Cardiac fibroblast (primary cell): ENCODE measurements around the gene PRKCA.

Experiments
- DNase-seq, 2 donors: peaks; one replicate each; pipeline versions ENCODE4 v3.0.0 to v3.0.0-alpha.2; 2010; ENCODE audit warnings: low read depth in 2 of 2
- H3K4me3 ChIP-seq, 2 donors: replicated peaks in 1 of 2; 1 replicate in 1 of 2; 2 replicates in 1 of 2; pipeline ENCODE4 v1.5.1; 2011; ENCODE audit warnings: low read depth in 2 of 2, low read length in 2 of 2, mild to moderate bottlenecking in 2 of 2, moderate library complexity in 1 of 2
- TF ChIP-seq, protein P1 (sequence below): IDR thresholded peaks from one replicate; pipeline ENCODE4 v1.5.1; 2011; ENCODE audit warnings: low read depth, mild to moderate bottlenecking, low read length, inconsistent platforms

PRKCA gene

DNA sequence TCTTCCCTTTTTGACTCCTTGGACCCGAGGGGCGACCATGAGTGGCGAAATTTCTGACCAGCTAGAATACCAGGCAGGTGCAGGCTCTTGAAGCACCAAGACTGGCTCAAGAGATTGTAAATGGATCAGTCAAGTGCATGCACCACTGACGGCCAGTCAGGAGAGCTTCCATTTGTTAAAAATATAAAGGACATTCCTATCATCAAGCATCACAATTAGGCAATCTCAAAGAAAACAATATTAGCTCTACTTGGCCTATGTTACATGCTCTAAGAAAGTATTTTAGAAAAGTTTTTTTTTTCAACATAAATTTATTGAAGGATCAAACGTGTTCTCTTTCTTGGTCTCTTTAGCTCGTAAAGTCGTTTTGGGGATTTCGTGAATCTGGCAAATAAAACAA lies 1.5 kb upstream of the PRKCA start:
- DNase-seq, result peak in 1 of 2 donors; percentile 53
- TF ChIP-seq, protein P1, sequence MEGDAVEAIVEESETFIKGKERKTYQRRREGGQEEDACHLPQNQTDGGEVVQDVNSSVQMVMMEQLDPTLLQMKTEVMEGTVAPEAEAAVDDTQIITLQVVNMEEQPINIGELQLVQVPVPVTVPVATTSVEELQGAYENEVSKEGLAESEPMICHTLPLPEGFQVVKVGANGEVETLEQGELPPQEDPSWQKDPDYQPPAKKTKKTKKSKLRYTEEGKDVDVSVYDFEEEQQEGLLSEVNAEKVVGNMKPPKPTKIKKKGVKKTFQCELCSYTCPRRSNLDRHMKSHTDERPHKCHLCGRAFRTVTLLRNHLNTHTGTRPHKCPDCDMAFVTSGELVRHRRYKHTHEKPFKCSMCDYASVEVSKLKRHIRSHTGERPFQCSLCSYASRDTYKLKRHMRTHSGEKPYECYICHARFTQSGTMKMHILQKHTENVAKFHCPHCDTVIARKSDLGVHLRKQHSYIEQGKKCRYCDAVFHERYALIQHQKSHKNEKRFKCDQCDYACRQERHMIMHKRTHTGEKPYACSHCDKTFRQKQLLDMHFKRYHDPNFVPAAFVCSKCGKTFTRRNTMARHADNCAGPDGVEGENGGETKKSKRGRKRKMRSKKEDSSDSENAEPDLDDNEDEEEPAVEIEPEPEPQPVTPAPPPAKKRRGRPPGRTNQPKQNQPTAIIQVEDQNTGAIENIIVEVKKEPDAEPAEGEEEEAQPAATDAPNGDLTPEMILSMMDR, result no peak
- no peak overlapping the region for H3K4me3 ChIP-seq

DNA sequence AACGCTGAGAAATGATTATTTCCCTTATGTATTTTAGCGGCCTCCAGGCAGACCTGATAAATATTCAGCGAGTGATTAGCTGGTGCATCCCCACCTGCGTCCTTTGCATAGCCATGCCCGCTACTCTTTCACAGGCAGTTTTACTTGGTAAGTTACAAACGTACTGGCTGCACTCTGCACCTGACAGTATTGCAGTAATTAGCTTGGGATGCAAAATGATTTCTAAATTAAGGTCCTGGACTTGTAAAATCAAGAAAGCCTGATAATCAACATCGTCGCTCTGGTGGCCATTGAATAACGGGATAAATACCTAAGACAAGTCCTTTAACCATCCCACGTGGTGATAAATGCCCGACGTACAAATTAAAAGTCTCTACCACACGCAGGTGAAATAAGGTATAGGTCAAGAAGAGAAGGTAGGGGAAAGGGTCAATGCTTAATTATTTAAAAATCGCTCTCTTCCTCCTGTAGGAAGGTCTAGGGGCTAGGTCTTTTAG lies 998 bp upstream of the PRKCA start:
- peak overlapping the region; percentile 79 for H3K4me3 ChIP-seq
- TF ChIP-seq, protein P1, result no peak
- DNase-seq, result no peak

DNA sequence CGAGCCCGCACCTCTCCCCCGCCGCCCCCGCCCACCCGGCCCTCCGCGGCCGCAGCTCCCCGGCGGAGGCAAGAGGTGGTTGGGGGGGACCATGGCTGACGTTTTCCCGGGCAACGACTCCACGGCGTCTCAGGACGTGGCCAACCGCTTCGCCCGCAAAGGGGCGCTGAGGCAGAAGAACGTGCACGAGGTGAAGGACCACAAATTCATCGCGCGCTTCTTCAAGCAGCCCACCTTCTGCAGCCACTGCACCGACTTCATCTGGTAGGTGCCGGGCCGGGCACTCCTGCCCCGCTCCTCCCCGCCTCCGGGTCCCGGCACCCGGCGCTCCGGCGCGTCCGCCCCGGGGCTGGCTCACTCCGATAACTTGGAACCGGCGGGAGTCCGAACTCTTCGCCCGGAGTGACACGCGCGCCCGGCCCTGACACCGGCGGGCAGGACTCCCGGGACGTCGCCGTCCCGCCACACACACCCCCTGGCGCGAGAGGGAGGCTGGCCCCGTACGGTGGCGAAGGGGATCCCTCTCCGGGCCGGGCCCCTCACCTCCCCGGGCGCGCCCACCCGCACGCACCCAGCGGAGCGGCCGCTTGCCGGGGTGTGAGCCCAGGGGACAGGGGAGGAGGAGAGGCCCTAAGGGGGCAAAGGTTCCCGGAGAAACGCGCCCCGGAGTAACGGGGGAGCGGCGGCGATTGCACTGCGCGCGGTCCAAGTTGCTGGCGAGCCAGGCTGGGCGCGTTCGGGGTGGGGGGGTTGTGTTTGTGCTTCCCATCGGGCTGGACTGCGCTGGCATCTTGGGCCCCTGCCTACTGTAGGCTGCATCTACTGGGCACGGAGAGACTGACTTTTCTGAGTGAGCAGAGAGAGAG lies 581 bp downstream of the PRKCA start:
- peak overlapping the region; percentile 79 to 87 for H3K4me3 ChIP-seq
- TF ChIP-seq, protein P1, result no peak
- peak; percentile 60 to 65 for DNase-seq

DNA sequence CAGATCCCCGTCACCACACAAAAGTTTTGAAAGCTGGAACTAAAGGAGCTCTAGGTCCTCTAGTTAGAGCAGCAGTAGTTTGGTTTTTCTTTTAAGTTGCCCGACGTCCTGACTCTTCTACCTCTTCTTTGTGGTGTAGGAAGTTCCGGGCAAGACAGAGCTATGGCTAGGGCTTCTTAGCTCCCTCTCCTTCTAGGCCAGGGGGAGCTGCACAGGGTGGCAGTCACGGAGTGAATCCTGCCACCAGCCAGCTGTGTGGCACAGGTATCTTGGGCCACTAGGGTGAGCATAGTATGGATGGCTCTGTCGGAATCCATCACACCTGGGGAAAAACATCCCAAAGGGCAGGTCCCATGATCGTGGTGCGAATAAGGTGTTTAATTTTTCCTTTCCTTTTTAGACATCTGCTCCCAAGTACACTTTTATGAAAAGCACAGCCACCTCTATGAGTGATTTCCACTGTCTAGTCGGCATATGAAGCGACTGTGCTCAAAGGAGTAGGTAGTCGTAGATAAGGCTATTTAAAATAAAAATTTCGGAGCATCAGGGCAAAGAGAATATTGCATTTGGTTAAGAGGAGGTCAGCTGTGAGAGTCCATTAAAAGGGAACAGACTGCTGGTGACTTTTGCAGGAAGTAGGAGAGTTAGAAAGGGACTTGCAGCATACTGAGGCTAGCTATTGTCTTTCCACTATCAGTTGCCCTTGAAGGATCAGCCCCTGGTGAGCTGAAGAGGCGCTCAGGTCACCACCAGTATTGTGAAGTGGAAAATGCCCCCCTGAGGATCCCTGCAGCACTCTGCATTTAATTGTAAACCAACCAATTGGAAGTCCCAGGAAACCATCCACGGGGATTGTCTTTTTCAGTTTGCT lies 2.1 kb downstream of the PRKCA start:
- peak; percentile 33 to 47 for DNase-seq
- H3K4me3 ChIP-seq, result peak overlapping the region; percentile 79 to 87
- TF ChIP-seq, protein P1, result no peak

DNA sequence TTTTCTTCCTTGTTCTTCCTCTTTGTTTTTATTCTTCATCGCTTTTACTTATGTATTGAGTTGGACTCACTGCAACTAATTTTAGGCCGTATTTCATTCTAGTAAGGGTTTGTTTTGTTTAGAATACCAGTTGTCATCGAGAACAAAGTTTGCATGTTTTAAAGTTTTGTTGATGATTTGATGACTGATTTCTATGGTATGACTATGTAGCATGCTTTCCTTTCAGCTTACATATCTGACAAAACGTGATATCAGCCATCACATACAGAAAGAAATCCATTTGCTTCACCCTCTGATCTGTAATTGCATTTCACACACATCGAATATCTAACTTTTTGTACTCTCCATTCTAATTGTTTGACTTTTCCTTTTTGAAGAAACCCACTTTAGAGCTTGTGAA lies 4.0 kb downstream of the PRKCA start:
- TF ChIP-seq, protein P1, result no peak
- no peak overlapping the region for H3K4me3 ChIP-seq
- peak; percentile 33 to 79 for DNase-seq

DNA sequence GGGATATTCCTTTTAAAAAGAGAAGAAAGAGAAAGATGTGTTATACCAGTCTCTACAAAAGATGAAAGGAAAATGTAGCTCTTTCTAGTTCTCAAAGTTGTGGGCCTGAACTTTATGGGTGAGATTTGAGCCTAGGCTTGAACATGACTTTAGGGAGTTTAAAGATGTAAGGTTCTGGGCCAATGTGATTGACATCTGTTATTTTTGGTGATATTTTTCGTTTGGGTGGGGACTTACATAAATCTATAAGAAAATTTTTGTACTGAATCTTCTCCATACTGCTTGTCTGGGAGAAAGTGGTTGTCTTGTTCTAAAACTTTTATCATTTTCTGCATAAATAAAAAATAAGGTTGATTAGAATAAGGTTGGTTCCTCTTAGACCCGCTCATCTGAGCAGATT lies 4.8 kb downstream of the PRKCA start:
- DNase-seq, result no peak
- TF ChIP-seq, protein P1, result no peak

More for the DNA sequence above, 4.8 kb downstream of the PRKCA start:
- H3K4me3 ChIP-seq, result no peak overlapping the region
